Measurements from ENCODE around the gene GPD1L.
"Not testable (repeated sequence)": the region's sequence is repeated elsewhere in the genome, so short reads cannot be mapped to it uniquely, and the experiment has no call there.

GPD1L gene

DNA sequence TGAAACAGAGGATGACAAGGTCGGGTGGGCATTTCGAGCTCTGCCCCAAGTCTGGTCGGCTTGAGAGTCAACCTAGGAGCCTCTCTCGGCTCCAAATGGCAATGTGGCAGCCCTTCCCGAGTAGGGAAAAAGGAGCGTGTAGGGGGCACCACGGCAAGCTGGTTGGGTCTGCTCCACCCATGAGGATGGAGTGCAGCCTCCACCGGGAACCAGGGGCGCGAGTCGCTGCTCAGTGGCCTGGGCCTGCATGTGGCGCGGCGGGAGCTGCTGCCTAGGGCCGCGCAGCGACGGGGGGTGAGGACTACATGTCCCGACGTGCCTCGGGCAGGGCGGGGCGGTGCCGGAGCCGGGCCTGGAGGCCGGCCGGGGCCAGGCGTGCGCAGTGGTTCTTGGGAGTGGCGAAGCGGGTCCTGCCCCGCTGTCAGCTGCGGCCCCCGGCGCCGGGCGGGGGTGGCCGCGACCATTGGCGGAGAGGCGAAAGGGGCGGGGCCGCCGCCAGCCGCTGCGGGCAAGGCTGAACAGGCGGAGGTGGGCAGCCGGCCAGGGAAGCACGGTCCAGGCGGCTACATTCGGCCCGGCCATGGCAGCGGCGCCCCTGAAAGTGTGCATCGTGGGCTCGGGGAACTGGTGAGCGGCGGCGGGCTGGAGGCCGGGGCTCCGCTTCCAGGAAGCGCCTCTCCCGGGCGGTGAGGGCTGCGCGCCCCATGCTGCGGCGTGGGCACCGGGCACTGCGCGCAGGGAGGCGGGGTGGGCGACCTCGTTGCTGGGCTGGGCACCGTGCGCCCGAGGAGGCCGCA is at the start of gene GPD1L:
Gene GPD1L (plus strand): TSS at position 489 of the 797 bp plus-strand sequence. CDS start 92 bp downstream, at position 581.
- DNase-seq (ENCODE audit: low read depth, low spot score), result peak; percentile 68

DNA sequence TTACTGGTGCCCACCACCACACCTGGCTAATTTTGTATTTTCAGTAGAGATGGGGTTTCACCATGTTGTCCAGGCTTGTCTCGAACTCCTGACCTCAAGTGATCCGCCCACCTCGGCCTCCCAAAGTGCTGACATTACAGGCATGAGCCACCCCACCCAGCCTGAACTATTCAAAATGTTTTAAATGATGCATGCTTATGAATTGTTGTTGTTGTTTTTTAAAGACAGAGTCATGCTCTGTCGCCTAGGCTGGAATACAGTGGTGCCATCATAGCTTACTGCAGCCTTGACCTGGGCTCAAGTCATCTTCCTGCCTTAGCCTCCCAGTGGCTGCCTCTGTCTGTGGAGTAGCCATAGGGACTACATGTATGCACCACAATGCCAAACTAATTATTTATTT is 48.0 kb upstream of the GPD1L start:
- not testable (repeated sequence) for DNase-seq (ENCODE audit: low read depth, low spot score)

DNA sequence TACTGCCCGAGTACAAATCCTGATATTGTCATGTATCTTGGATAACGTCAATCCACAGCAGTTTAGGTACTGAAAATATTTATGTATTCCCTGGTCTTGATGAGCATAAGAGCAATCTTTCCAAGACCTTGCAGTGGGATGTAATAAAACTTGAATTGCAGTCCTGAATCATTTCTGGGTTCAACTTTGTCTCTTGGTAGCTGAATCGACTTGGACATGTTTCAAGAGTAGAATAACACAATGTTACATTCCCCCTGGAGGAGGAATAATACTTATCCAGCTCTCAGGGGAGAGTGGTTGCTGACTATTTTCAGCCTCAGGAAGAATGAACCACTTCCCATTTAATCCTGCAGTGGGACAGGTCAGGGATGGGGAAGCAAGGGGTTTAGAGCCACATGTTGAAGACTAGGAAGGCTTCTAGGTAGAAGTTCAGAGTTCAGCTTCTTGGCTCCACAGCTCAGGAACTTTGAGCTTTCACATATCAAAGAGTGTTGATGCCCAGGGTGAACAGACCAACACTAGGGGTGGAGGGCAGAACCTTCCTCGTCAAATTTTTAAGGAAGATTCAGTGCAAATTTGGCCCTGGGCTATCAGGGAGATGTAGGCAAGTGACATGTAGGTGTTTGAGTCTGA is 43.4 kb upstream of the GPD1L start:
- no peak for DNase-seq (ENCODE audit: low read depth, low spot score)

DNA sequence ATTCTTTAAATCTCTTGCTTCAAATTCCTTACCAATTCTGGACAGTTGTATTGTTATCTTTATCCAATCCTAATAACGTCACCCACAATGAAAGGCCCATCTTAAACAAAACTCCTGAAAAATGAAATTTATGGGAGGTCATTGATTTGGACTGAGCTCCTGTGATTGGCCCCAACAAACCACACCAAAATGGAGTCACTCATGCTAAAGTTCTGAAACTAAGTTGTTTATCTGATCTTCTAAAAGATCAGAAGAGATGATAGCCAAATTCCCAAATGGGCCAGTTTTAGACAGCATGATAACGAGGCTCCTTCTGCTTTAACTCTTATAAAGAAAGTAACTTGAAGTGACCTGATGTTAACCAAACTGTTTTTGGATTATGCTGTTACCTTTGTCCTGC is 39.7 kb upstream of the GPD1L start:
- DNase-seq (ENCODE audit: low read depth, low spot score), result no peak

DNA sequence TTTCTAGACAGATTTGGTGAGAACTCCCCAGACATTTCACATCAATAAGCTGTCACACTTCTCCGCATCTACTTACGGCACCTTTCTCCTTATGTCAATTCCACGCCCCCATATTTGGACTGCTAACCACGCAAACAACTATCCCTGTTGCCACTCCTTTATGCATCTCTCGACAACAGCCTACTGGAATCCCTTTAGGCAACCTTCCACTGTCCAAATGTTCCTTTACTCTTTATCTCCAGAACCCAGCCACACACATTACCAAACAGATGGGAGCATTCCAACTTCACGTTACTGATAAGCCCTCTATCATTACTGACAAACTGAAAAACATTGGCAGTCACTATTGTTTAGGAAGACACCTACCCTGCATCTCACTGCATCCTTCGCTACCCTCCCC is 32.2 kb upstream of the GPD1L start:
- not testable (repeated sequence) for DNase-seq (ENCODE audit: low read depth, low spot score)

DNA sequence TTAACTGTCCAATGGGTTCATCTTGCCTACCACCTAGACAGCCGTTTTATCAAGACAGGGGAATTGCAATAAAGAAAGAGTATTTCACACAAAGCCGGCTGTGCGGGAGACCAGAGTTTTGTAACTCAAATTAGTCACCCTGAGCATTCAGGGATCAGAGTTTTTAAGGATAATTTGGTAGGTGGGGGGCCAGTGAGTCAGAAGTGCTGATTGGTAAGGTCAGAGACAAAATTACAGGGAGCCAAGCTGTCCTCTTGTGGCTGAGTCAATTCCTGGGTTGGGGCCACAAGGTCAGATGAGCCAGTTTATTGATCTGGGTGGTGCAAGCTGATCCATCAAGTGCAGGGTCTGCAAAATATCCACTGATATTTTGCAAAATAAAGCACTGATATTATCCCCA is 29.9 kb upstream of the GPD1L start:
- no peak for DNase-seq (ENCODE audit: low read depth, low spot score)

DNA sequence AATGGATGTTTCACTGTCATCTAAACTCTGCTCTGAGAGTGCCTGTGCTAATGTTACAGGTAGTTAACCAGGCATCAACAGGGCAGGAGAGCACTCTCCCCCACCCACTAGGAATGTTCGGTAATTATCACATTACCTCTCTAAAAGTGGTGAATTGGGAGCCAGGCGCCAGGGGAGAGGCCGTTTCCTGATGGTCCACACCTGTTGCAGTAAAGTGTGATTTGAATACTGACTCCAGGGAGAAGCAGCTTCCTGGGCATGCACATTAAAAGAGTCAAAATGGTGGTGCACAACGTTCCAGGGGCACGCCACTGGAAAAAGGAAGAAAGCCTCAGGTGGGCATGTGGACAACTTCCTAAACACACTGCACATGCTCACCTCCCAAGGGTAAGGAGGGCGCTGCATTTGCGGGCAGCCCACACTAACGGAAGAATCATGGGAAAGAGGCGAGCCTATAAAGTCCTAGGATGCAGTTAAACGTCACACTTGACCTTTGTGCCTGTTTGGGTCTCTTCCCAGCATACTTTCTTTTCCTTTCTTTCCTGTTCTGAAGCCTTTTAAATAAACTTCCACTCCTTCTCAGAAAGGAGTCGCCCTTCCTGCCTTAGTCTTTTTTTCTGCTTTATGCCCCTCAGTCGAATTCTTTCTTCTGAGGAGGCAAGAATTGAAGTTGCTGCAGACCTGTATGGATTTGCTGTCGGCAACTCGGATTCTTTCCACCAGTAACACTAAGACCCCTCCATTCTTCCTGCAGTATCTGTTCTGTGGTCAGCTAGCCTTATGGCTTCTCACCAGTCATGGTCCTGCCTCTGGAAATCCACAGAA is 28.9 kb upstream of the GPD1L start:
- DNase-seq (ENCODE audit: low read depth, low spot score), result no peak

DNA sequence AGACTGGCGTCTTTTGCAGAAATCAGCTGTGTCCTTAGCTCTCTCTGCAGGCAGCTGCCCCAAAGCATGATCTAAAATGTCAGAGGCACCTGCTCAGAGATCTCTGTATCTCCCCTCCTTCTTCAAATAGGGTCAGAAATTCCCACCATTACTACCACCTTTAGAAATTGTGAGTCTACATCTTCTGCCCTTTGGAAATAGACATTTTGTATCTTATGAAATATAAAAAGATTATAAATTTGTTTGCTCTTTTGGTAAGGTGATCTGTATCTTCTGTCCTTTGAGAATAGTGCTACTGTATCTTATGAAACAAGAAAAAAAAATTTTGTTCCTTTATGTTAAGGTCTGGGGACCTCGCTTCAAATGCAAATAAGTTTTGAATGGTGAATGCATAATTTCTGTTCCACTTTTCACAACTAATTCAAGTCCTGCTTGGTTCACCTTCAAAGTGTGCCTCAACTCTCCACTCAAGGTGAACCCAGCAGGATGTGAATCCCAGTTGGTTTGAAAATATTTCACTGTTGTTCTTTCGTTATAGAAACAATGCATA is 28.3 kb upstream of the GPD1L start:
- DNase-seq (ENCODE audit: low read depth, low spot score), result no peak

DNA sequence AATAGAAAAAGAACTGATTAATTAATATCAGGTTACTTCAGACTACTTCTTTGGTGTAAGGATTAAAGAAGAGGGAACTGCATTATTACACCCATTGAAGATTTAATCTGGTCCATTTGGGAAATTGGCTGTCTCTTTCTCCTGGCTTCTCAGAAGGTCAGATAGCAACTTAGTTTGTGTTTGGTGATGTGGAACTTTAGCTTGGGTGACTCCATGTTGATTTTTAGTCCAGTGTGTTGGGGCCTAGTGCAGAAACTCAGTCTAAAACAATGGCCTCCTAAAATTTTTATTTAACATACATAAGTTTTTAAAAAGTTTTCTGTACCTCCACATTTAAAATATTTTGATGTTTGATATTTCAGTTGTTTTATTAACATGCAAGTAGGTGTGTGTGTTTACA is 27.6 kb upstream of the GPD1L start:
- DNase-seq (ENCODE audit: low read depth, low spot score), result no peak

DNA sequence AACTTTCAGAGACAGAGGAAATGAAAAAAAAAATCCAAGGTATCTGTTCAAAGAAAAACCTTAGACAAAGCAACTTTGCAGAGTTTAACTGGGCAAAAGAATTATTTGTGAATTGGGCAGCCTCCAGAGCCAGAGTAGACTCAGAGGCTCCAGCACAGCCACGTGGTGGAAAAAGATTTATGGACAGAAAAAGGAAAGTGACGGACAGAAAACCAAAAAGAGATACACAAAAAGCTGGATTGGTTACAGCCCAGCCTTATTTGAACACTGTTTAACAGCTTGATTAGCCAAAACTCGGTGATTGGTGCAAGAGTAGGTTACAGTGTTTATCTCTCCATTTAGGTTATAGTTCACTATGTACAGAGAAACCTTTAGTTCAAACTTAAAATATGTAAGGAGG is 23.7 kb upstream of the GPD1L start:
- DNase-seq (ENCODE audit: low read depth, low spot score), result no peak

DNA sequence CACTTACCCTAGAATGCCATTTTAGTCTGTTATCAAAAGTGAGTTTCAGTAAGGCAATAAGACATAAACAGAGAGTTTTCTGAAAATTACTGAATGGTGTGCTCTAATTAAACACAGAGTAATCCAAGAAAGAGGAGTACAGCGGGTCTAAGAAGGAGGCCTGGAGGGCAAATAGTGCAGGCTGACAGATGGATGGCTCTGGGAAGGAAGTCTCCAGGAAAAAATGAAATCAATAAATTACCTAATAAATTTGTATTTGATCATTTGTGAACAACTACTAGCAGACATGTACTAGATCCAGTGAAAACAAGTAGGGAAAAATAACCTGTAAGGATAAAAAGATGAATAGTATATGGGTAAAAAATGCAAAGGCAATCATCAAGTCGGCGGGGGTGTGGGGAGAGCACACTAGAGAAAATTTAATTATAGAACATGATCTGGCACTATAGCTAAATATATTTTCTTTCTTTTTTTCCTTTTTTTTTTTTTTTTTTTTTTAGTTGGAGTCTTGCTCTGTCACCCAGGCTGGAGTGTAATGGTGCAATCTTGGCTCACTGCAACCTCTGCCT is 22.6 kb upstream of the GPD1L start:
- no peak for DNase-seq (ENCODE audit: low read depth, low spot score)

DNA sequence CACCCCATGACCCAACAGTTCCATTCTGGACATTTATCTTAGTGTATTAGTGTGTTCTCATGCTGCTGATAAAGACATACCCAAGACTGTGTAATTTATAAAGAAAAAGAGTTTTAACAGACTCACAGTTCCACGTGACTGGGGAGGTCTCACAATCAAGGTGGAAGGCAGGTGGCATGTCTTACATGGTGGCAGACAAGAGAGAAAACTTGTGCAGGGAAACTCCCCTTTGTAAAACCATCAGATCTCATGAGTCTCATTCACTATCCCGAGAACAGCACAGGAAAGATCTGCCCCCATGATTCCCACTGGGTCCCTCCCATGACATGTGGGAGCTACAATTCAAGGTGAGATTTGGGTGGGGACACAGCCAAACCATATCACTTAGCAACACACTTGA is 21.6 kb upstream of the GPD1L start:
- no peak for DNase-seq (ENCODE audit: low read depth, low spot score)

DNA sequence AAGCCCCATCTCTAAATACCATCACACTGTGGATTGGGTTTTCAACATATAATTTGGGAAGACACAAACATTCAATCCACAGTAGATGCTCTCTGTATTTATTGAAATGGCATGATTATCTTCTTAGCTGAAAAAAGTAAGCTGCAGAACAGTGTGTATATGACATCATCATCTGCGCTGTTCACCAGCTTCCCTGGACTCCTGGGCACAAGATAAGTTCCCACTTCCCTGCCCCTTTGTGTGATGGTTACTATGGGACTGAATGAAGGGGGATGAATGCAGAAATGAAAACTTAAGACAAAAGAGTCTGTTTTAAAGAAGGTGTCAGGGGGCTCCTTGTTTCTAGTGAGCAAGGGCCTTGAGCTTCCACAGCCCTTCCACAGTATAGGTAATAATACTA is 20.0 kb upstream of the GPD1L start:
- DNase-seq (ENCODE audit: low read depth, low spot score), result no peak

DNA sequence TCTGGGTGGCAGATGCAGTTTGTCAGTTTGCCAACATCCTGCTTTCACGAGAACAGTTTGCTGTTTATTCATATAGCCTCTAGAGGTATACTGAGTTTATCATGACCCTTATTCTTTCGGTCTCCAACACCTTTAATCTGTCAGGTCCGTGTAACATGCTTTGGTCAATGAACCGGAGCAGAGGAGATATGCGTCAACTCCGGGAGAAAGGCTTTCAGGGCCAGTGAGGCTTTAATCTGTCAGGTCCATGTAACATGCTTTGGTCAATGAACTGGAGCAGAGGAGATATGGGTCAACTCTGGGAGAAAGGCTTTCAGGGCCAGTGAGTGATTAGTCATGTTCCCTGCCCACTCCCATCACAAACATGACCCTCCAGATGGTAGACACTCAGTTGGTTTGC is 16.9 kb upstream of the GPD1L start:
- DNase-seq (ENCODE audit: low read depth, low spot score), result no peak

DNA sequence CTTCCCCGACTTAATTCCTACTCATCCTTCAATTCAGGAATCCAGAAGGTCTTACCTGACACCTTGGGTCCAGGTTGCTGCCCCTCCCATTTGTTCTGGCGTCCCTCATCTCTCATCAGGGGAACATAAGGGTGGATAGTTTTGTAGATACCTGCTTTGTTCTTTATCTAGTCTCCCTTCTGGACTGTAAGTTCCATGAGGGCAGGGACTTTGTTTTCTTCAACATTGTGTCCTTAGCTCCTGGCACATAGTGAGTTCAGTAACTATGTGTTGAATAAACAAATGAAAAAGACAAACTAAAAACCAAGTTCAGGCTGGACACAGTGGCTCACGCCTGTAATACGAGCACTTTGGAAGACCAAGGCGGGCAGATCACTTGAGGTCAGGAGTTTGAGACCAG is 13.2 kb upstream of the GPD1L start:
- no peak for DNase-seq (ENCODE audit: low read depth, low spot score)

DNA sequence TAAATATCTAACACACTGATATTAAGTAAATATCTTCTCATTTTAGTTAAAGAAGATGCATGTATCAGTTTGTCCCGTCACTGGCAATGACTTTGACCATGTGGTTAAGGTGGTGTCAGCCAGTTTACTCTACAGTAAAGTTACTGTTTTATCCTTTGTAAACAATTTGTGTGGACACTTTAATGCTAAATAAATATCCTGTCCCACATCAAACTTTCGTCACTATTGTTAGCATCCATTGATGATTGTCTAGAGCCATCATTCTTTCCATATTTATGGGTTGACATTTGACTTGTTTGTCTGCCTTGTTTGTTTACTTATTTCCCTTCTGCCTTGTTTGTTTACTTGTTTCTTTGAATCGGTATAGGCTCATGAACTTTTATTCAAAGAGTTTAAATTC is 11.0 kb upstream of the GPD1L start:
- no peak for DNase-seq (ENCODE audit: low read depth, low spot score)

DNA sequence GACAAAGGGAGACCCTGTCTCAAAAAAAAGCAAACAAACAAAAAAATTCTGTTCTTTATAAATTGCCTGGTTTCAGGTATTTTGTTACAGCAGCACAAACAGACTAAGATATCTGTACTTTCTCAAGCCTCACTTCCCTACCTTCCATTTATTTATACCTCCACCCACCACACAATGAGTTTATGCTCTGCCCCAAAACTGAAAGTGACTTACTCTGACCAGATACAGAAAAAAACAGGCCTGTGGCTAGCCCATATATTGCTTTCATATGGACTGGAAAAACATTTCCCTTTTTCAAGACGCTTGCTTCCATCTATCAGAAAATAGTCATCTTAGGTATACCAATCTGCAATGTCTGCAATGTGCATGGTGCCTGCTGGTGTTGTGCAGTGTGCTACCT is 8.7 kb upstream of the GPD1L start:
- no peak for DNase-seq (ENCODE audit: low read depth, low spot score)

DNA sequence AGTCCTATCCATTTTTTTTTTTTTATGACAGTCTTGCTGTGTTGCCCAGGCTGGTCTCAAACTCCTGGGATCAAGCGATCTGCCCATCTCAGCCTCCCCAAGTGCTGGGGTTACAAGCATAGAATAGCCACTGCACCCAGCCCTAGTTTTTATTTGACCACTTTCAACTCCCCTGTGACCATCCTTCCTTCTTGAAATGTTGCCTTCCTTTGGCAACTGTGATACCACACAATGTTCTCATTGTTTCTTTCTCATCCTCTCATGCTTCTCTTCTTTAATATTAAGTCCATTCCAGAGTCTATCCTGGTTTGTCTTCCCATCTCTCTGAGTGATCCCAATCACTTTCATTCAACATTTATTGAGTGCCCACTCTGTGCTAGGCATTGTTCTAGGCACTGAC is 7.9 kb upstream of the GPD1L start:
- DNase-seq (ENCODE audit: low read depth, low spot score), result no peak

DNA sequence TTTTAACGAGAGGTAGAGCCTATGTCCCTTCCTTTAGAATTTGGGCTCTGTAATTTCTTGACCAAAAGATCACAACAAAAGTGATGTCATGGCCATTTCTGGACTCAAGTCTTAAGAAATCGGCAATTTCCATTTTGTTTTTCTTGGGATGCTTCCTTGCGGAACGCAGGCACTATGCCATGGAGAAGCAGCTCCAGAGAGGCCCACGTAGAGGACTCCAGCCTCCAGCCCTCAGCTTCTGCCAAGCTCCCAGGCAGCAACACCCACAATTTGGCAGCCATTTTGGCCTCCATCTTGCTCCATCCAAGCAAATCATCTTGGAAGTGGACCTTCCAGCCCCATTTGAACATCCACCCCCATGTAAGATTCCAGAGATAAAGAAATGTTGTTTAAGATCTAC is 6.0 kb upstream of the GPD1L start:
- DNase-seq (ENCODE audit: low read depth, low spot score), result no peak

DNA sequence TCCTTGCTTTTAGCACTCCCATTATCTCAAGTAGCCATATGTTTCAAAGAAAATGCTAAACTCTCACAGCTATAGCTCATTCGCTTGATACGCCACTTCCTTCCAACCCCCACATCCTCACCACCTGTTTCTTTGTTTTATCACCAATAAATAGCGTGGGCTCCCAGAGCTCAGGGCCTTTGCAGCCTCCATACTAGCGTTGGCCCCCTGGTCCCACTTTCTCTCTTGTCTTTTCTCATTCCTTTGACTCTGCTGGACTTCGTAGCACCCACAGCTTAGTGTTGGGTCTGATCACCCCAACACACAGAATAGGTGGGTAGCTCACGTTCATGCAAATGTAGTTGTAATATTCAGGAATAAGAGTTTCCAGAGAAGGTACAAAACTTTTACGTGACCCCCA is 4.1 kb upstream of the GPD1L start:
- DNase-seq (ENCODE audit: low read depth, low spot score), result no peak

DNA sequence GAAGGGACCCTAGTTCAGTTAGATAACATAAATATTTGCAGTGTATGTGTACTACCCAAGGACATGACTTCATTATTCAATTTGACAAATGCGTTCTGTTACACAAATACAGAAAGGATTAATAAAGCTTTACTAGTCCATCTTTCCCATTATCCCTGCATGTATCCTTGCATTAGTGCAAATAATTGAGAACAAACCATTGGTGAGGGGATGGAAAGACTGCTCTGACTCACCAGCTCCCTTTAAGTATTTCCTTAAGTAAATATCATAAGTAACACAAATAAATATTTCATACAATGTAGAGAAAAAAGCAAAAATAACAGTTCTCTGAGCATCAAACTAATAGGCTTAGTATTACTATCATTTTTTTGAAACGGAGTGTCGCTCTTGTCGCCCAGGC is 1.9 kb upstream of the GPD1L start:
- DNase-seq (ENCODE audit: low read depth, low spot score), result no peak
